GM18868 (cell line): Measurements from ENCODE around the gene TNFSF8.
A peak's percentile ranks its signal among the peaks of the same experiment; 100 is the strongest.

ENCODE experiments used
- ATAC-seq: cut with Tn5 transposase; IDR thresholded peaks from one replicate; pipeline ENCODE4 v1.9.1; 2021; ENCODE audit warnings: mild to moderate bottlenecking, moderate library complexity; ENCODE audit not compliant: unreplicated experiment

The TNFSF8 gene

GRCh38 chr9:114906922-114907571 lies 23.3 kb downstream of the TNFSF8 start:
- no peak for ATAC-seq

- no peak for ATAC-seq
Measured at GRCh38 chr9:114905170-114905940, 25.0 kb downstream of the TNFSF8 start.

- no peak for ATAC-seq
Measured at GRCh38 chr9:114902786-114903524, 27.4 kb downstream of the TNFSF8 start.

- ATAC-seq, result no peak
Measured at GRCh38 chr9:114900942-114901802, 29.2 kb downstream of the TNFSF8 start.

GRCh38 chr9:114899995-114900394 lies 30.4 kb downstream of the TNFSF8 start:
- ATAC-seq, result no peak

- ATAC-seq, result no peak
Measured at GRCh38 chr9:114899461-114899860, 30.9 kb downstream of the TNFSF8 start.

GRCh38 chr9:114898741-114899140 lies 31.6 kb downstream of the TNFSF8 start:
- ATAC-seq, result peak; percentile 74

GRCh38 chr9:114897196-114897595 lies 33.2 kb downstream of the TNFSF8 start:
- ATAC-seq, result no peak

- ATAC-seq, result no peak
Measured at GRCh38 chr9:114896344-114896743, 34.0 kb downstream of the TNFSF8 start.

- no peak for ATAC-seq
Measured at GRCh38 chr9:114895521-114895991, 34.8 kb downstream of the TNFSF8 start.

GRCh38 chr9:114894609-114895433 lies 35.6 kb downstream of the TNFSF8 start:
- ATAC-seq, result no peak

GRCh38 chr9:114894206-114894605 lies 36.2 kb downstream of the TNFSF8 start:
- no peak for ATAC-seq

- peak; percentile 82 for ATAC-seq
Measured at GRCh38 chr9:114893221-114894010, 37.0 kb downstream of the TNFSF8 start.

GRCh38 chr9:114889802-114890224 lies 40.6 kb downstream of the TNFSF8 start:
- no peak for ATAC-seq

- no peak for ATAC-seq
Measured at GRCh38 chr9:114888607-114889006, 41.8 kb downstream of the TNFSF8 start.

GRCh38 chr9:114887963-114888362 lies 42.4 kb downstream of the TNFSF8 start:
- ATAC-seq, result no peak

- ATAC-seq, result no peak
Measured at GRCh38 chr9:114884787-114885452, 45.5 kb downstream of the TNFSF8 start.

- peak; percentile 69 for ATAC-seq
Measured at GRCh38 chr9:114883709-114884108, 46.7 kb downstream of the TNFSF8 start.
